GM21619 (cell line): ENCODE measurements around the gene AMOT.

ENCODE experiments used
- ATAC-seq: cut with Tn5 transposase; IDR thresholded peaks from one replicate; pipeline ENCODE4 v1.9.1; 2021; ENCODE audit not compliant: unreplicated experiment

Gene AMOT

DNA sequence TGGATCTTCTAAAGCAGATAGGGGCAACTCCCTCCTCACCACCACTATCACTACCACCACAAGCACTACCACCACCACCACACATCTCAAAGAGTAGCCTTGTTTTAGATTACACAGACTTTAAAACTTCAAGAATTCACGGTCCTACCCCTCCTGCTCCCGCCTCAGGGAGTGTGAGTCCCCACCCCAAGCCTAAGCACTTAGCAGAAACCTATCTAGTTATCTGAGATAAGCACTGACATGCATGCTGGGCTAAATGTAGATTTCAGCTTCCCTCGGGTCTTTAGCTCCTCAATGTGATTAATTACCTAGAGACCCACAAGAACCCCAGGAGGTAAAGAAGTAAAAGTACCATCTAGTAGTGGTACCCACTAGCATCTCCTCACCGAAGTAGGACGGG lies 775 bp downstream of the AMOT start:
- ATAC-seq = no peak

DNA sequence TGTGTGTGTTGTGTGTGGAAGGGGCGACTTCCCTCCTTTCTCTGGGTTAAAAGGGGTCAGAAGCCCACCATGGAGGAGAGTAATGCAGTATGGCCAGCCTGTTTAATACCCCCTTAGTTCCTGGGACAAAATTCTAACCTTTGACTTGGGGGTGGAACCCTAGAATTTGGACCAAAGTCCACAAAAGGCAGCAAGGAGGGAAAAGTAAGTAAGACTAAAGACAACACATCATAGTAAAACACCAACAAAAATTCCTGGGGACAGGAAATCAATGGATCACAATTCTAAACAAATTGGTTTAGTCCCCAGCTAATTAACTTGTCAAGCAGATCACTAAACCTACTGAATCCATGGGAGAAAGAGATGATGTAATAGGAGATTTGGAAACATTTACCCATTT lies 3.1 kb downstream of the AMOT start:
- ATAC-seq = no peak

DNA sequence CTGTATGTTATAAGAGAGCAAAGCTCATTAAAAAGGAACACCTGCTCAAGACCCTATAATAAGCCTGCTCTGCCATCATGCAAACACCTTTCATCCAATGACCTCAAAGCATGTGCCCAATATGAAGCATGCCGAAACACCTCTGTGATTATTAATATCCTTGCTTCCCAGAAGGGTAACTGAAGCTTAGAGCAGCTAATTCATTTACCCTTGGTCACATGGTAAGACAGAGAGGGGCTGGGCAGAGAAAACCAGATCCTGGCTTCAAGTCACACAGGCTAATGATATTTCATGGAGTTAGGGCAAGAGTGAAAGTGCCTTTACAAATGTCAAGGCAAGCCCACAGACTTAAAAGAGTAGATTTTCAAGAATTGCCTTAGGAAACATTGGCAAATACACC lies 5.6 kb downstream of the AMOT start:
- ATAC-seq = no peak

DNA sequence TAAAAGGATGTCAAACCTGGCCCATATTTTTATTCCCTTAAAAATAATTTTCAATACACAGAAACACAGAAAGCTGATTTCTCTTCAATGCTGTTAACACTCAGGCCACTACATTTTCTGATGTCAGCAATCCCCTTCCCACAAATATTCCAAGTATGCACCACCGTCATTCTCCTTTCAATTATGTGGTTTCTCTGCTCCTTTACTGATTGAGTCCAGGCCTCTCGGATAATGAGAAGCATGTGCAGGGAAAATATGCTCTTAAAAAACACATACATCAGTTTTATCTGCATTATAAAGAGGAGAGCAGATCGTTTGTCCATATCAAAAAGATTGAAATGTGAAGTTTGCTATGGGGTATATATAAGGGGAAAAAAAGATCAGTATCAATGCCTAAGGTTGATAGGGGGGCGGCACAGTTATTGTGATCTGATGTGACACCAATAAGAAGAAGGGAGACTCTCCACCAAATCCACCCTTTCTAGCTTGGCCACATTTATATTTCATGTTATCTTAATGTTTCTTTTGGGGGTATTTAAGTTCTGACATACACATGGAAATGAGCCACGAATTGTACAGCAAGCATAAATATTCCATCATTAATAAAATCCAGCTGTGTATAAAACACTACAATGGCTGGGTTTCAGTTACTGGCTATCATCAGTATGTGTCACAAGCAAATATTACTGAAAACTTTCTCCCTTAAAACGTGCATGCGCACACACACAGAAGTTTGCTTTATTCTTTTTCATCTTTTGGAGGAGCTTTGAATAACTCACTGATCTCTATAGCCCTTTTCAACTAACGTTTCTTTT lies 6.4 kb downstream of the AMOT start:
- no peak for ATAC-seq

DNA sequence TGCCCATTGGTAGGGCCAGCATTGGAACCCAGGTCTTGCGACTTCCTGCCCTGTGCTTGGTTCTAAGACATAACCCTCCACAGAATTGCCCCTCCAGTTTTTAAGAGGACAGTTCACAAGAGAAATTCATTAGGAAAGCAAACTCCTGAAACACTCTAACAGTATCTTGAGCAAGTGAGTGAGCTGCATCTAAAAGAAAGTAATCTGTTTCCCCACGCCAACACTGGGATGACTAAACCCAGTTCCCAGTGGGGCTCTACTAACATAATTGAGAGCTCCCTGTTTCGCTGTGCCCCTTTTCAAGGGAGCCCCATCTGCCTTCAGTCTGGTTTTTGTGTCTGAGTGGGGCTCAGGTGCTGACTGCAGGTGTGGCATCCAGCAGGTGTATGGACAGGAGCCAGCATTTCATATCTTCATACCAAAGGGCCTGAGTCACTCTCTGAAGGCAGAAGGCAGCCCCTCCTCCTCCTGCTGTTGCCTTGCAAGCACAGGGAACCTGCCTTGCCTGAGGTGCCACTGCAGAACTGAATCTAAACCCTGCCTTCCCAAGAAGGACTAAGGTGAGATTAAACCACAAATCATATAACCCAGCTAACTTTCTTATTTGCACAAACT lies 8.0 kb downstream of the AMOT start:
- ATAC-seq = no peak

DNA sequence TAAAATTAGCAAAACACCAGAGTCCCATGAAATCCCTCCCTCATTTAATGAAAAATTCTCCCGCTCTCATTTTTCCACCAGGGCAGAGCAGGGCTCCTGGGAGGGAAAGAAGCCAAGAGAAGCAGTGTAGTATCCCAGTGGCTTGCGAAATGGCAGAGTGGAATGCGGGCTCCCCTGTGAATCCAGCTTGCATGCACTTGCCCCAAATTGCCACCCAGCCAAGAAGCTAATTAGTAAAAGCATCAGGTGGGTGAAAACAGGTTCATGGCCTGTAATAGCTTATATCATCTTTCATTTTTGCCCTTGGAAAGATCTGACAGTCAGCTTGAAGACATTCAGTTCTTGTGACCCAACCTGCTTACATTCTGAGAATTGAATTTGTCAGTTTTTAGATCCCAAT lies 10.1 kb downstream of the AMOT start:
- no peak for ATAC-seq

DNA sequence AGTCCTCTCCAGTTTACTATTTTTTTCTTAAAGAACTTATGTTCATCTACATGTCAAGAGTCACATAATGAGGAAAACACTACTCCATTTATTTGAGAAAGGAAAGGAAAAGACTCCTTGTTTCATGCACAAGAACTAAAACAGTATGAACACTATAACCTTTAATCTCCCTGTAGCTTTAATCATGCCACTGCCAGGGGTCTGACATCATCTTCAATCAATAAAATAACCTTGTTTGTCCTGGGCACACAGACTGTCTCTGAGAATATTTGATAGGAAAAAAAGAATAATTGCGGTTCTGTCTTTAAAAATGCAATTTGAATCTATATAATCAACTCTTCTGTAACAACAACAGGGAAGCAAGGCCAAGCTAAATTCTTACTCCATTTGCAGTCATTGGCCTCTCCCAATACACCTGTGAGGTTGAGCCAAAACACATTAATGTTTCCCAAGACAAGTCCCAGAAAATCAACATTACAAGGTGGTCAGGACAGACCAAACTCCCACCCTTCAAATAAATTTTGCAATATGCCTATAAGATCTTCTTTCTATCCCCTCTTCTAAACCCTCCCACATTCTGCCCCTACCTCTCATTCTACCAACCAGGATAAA lies 13.2 kb downstream of the AMOT start:
- ATAC-seq = no peak

DNA sequence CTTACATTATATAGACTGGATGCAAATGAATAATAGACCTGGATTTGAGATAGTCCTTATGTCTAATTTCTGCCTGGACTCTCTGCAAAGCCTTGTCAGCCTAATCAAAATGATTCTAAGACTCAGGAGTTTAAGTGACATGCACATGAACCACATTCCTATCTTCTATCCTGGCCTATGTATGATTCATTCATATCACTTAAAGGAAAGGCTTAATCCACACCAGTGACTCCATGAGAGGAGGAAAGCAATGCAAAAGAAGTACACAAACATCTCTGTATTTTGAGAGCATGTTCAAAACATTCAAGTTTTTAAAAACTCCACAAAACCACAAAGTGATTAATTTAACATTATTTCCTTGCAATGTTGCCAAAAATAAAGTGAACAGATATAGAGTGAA lies 14.6 kb downstream of the AMOT start:
- no peak for ATAC-seq

DNA sequence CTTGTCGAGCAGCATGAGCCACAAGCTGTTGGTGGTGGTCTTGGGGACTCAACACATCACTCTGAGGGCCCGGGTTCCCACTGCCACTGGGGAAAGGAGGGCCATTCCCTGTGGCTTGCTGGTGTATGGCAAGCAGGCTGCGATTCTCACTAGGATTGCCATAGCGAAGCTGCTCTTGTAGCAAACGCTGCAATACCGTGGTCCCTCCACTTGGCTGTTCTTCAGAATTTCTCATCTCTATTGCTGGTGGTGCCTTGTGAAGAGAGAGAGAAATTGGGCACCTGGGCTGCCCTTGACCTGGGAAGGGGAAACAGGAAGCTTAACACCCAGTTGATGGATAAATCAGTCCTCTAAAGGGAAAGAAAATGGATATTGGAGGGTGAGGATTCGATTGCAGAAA lies 17.7 kb downstream of the AMOT start:
- no peak for ATAC-seq

DNA sequence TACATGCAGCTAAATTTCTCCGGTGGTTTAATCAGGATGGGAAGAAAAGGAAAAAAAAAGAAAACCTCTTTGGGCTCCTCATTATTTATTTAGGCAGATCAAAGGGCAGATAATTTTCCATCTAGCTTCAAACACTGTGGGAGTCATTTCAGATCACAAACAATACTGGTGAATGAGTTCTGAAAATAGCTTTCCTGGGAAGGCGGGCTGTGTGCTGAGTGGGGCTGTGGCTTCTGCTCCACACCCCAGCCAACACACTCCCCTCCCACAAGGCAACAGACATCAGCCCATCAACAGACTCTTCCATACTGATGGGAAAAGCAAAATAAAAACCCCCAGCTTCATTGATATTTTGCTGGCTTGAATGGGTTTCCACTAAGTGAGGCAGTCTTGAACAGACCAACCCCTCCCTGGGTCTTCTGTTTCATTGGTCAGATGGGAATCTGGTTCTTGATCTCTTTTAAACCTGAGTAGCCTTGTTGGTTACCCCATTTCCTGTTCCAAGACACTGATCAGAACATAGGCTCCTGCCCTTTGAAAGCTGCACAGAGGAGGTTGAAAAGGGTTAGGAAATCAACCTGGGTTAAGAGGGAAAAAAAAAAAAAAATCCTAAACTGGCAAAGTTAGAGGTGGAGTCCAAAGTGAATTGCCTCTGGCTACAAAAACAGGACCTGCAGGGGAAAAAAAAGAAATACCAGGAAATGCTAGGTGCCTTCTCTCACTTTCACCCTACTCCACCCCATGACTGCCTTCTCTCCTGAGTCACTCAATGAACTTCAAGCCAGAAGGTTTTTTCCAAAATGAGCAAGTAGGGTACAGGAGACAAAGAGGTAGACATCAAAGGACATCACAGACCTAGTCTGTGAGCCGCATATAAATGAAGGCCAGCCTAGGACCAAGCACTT lies 20.0 kb downstream of the AMOT start:
- ATAC-seq = no peak

DNA sequence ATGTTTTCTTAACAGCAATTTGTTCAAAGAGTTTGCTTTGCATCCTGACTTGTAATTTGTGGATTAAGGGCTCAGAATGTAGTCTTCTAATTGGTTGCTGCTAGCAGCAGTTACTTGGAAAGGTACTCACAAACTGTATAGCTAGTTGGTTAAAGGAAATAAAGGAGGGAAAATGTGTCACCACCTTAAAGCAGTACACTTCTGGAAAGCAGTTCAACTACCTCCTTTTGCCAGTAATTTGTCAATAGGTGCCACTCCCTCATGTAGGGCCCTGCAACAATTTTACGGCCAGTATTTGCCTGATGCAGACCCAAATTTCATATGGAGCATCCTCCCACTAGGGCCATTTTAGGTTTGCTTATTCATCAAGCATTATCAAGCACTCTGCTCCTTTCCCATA lies 20.8 kb downstream of the AMOT start:
- no peak for ATAC-seq

DNA sequence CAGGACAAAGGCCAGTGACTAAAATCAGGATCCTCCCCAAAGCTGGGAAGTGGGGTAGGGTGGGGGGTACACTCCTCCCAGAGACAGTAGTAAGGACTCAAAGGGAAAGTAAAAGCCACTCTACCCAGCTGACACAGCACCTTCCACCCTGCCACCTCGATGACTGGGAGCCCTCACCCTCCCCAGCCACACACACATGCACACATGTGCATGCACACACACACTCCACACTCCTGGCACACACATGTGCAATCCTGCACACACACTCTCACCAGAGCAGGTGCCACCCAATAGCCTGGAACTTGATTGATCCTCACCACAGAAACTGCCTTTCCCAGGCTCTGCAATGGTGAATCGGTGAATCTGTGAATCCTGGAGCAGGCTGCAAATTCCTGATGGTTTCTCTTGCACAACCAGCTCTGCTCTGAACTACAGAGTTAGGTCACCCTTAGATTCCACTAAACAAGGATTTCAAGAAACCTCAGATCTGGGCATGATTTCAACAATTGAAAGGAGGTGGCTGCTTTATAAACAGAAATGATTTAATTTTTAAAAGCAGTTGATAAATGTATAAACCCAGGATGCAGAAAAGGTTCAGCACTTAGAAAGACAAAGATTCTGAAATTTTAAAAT lies 21.5 kb downstream of the AMOT start:
- no peak for ATAC-seq

DNA sequence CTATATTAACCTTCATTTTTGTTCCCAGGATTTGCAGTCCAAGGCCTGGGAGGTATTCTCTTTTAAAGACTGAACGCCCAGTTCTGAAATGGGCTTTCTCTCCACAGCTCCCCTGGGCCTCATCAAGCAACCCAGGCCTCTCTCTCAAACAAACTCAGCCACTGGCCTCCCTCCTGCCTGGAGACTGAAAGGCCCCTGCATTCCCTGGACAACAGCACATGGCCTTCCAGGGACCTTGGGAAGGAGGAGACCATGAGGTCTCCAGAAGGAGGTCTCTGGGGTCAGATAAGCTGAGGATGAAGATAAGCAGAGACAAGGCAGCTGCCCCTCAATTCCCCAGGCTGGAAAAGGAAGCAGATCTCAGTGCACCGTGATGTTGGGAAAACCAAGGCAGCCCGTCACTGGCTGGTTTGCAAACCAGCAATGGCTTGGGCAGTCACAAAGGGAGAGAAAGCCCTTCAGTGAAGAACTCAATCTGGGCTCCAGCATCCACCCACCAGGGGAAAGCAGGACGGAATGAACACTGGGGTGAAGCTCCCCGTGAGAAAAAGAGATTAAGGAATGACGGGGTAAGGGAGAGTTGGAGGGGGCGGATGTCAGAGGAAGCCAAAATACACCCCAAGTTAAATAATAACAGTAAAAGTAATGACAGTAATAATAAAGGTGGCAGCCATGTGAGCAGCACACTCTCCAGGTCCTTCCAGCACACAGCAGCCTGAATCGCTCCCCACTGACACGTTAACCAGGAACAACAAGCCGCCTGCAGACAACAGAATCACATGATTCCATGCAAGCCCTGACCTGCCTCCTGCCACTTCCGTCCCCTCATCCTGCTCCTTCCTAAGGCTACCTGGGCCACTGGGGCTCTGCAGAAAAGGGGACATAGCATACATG lies 22.3 kb downstream of the AMOT start:
- ATAC-seq = no peak

DNA sequence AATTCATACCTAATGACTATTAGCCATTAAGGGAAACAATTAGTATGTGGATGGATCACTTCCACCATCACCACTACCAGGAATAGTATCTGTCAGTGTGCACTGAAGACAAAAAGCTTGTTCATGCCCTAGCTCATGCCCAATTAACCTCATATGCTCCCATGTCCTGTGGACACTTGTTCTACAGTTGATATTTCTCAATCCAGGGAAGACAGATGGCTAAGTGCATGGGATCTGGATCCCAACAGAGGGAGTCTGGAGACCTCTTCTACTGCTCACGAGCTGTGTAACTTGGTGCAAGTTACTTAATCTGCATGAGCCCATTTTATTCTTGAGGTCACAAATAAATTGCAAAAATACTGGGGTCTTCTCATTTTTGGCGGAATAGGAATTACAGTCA lies 23.7 kb downstream of the AMOT start:
- ATAC-seq = no peak

DNA sequence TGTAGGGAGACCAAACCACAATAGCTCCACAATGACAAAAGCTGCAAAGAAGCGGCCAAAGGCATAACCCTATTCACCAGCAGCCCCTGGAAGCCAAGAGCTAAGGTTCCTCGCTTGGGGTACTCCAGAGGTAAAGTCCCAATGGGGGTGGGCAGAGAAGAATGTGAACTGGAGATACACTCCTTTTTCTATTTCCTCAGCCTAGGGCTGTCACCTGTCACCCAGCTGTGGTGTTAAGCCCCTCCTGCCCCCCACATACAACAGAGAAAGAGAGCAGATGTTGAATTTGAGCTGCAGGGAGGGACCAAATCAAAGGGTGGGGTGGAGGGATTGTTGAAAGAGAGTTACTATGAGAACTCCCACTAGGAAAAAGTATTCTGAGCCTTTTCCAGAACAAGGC lies 26.1 kb downstream of the AMOT start:
- ATAC-seq = no peak

DNA sequence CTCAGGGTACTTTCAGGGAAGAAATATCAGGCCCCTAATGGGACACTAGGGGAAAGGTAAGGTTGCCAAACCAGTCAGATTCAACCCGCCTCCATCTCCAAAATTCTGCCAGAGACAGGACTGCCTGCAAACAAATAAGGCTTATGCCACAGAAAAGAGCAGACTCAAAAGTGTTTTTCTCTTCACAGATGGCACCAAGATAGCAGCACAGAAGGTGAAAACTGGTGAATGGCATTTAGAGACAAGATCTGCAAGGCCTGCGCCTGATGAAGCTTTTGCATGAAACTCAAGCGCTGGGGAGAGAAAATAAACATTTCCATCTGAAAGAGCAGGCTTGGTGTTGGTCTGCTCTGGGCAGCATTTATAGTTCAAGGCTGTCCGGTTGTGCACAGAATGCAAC lies 27.9 kb downstream of the AMOT start:
- no peak for ATAC-seq

DNA sequence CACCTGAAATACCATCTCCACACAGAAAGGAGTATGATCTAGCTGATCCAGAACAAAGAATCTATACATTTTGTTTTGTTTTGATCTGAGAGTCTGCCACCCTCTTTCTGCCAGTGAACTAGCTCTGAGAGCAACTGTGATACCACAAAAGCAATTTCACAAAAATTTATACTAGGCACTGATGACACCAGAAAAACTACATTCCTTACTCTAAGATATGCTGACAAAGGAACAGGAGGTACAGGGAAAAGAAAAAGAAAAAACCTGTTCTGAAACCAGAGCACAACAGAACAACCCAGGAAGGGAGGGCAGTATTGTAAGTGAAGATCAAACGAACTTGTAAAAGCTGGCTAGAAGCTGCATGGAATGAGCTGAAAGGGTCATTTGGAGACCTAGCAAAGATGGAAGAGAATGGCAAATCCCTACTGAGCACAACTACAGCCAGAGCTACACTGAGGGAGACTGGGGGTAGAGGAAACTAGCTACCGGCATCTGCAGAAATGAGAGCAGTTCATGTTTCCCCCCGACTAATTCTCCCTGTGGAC lies 31.9 kb downstream of the AMOT start:
- no peak for ATAC-seq

DNA sequence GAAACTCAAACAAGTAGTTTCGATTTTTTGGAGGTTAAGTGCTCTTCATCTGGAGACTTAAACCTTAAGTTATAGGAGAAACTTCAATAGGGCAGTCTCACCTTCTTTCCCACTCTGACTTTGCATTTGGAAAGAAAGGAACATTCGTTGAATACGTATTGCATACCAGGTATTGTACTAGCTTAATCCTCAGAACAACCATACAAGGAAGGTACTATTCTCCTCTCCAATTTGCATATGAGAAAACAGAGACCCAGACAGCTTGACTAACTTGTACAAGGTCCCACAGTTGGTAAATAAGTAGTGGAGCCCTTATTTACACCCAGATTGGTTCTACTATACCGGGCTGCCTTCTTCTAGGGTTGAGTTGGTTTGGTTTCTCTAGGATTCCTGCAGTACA lies 32.6 kb downstream of the AMOT start:
- ATAC-seq = no peak

DNA sequence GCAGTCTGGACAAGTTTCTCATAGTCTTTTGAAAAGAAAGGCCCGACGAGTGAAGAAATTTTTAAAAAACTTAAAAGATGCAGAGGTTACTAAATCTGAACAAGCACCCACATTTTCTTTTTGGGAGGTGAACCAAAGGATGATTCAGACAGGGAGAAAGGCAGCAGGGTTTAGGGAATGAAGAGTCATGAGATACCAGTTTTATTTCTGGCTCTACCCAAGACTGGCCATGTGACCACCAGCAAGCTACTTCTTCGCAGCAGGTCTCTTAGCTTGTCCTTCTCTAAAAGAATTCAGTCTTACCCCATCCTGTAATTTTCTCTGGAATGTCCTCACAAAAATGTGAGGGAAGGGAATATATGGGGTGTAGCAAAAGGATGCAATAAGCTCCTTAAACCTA lies 37.6 kb downstream of the AMOT start:
- ATAC-seq = no peak

DNA sequence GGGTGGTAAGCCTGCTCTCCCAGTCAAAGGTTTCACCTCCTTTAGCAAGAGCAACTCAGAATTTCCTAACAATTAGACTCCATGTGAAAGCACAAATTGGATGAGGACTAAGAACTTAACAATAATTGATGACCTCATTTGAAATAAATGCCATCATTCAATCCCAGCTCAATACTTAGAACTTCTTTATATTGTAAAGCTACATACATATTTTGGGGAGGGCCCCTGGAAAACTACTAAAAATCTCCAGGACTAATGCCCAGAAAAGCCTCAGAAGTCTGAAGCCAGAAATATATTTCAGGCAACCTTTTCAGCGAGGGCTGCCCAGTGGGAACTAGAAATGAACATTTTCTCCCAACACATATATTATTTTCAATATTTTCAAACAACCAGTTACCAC lies 38.1 kb downstream of the AMOT start:
- ATAC-seq = no peak
